ENCODE data around the gene PLIN3. TPM values are rescaled to one million over a fixed set of nuclear protein-coding genes. Genes with fewer than 3 reads are reported as not detected.
"Not testable (repeated sequence)": the region's sequence is repeated elsewhere in the genome, so short reads cannot be mapped to it uniquely, and the experiment has no call there.

The PLIN3 gene
- total RNA-seq, 4 donors from 2014 or later: 18.5 to 66.3 (median 34.7) TPM

DNA sequence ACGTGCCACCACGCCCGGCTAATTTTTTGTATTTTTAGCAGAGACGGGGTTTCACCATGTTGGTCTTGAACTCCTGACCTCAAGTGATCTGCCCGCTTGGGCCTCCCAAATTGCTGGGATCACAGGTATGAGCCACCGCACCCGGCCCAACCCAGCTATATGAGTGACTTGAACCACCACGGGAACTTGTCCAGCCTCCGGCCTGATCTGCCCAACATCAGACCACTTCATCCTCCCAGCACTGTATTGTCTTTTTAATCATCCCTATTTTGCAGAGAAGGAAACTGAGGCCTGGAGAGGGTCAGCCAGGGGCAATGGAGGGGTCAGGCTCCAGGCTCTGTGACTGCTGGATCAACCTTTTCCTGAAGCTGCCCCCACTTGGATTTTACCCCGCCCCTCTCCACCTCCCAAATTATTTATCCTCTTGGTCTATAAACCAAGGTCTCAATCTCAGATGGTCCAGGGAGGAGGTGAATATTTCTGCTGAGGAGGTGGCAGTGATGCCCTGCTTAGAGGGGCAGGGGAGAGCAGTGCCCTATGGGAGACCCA is 893 bp upstream of the PLIN3 start:
- Histone ChIP-seq H3K36me3 (no peaks in the 10 kb centered on the region), H3K27ac (peak overlapping the region in 3 of 4 donors; percentile 20 to 86 (median 84)), H3K4me3 (peak overlapping the region in 1 of 2 donors; percentile 86), H3K9me3 (no peaks in the 10 kb centered on the region), H3K27me3 (no peaks in the 10 kb centered on the region), H3K4me1 (peaks cover 0 to 28% (median 7%) of the 10 kb centered on the region in 3 donors)
- TF ChIP-seq EP300 (IDR thresholded peaks at IDR 0.05) (no peak), POLR2A (IDR thresholded peaks at IDR 0.05) (no peak), CTCF (IDR thresholded peaks at IDR 0.05) (no peak), POLR2AphosphoS5 (IDR thresholded peaks at IDR 0.05) (no peak)
- no peak for ATAC-seq
- WGBS, 2 donors (ENCODE audit: low coverage in 1 of 2): no CpG with 5 or more reads among the region's 10 CpGs

- H3K4me1 ChIP-seq: peaks cover 0 to 22% (median 7%) of the 10 kb centered on the region in 3 donors
- ATAC-seq: peak; percentile 9
- H3K27me3 ChIP-seq: no peaks in the 10 kb centered on the region
- WGBS, 2 donors (ENCODE audit: low coverage in 1 of 2): 0% methylated on average over 3 to 5 of the region's 22 CpGs
- H3K4me3 ChIP-seq: peak overlapping the region; percentile 55 to 86
- H3K36me3 ChIP-seq: peaks cover 0 to 9% of the 10 kb centered on the region in 2 donors
- H3K9me3 ChIP-seq: no peaks in the 10 kb centered on the region
- H3K27ac ChIP-seq: peak overlapping the region; percentile 12 to 88 (median 85)
- TF ChIP-seq POLR2A (IDR thresholded peaks at IDR 0.05) (no peak), EP300 (IDR thresholded peaks at IDR 0.05) (no peak), POLR2AphosphoS5 (IDR thresholded peaks at IDR 0.05) (no peak), CTCF (IDR thresholded peaks at IDR 0.05) (no peak)
Measured at GRCh38 chr19:4866595-4867424, 657 bp downstream of the PLIN3 start.

DNA sequence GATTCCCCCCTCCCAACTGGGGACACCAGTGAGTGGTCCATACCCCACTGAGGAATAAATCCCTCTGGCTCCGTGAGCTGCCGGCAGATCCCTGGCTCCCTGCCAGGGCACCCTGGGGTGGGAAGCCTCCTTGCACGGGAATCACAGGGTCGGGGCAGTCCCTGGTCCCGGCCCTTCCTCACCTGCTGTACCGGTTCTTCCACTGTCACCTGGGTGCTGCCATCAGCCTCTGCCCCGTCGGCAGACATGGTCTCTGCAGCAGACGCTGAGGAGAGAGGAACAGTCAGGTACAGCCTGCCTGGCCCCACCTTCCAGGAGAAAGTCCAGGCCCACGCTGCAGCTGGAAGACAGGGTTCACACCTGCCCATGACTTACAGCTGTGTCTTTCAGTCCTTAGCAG is 6.3 kb downstream of the PLIN3 start:
- Histone ChIP-seq H3K36me3 (peaks cover 0 to 65% of the 10 kb centered on the region in 2 donors), H3K4me1 (peaks cover 0 to 2% (median 1%) of the 10 kb centered on the region in 3 donors), H3K9me3 (no peaks in the 10 kb centered on the region), H3K27me3 (no peaks in the 10 kb centered on the region), H3K27ac (no peak overlapping the region), H3K4me3 (no peak overlapping the region)
- WGBS, 2 donors (ENCODE audit: low coverage in 1 of 2): 90% methylated on average over 2 of the region's 10 CpGs; no CpG with 5 or more reads in 1 of the 2 donors
- no peak for TF ChIP-seq EP300 (IDR thresholded peaks at IDR 0.05)
- TF ChIP-seq POLR2A (IDR thresholded peaks at IDR 0.05): no peak
- no peak for TF ChIP-seq POLR2AphosphoS5 (IDR thresholded peaks at IDR 0.05)
- no peak for TF ChIP-seq CTCF (IDR thresholded peaks at IDR 0.05)
- no peak for ATAC-seq

GRCh38 chr19:4859697-4860096 is 7.8 kb downstream of the PLIN3 start:
- no peaks in the 10 kb centered on the region for H3K9me3 ChIP-seq
- ATAC-seq: no peak
- no peaks in the 10 kb centered on the region for H3K4me1 ChIP-seq
- no peaks in the 10 kb centered on the region for H3K27me3 ChIP-seq
- TF ChIP-seq POLR2AphosphoS5 (IDR thresholded peaks at IDR 0.05) (no peak), POLR2A (IDR thresholded peaks at IDR 0.05) (no peak)
- no peak overlapping the region for H3K27ac ChIP-seq
- WGBS, 2 donors (ENCODE audit: low coverage in 1 of 2): 91% methylated on average over 1 of the region's 11 CpGs; no CpG with 5 or more reads in 1 of the 2 donors
- no peak overlapping the region for H3K4me3 ChIP-seq
- peaks cover 0 to 79% of the 10 kb centered on the region in 2 donors for H3K36me3 ChIP-seq

- H3K27ac ChIP-seq, H3K4me1 ChIP-seq, ATAC-seq, H3K4me3 ChIP-seq, H3K27me3 ChIP-seq, H3K9me3 ChIP-seq: not testable (repeated sequence)
- peaks cover 0 to 100% of the 10 kb centered on the region in 2 donors for H3K36me3 ChIP-seq
- WGBS, 2 donors (ENCODE audit: low coverage in 1 of 2): 75 to 100% methylated on average over 3 to 7 of the region's 12 CpGs
Measured at GRCh38 chr19:4856468-4856867, 11.0 kb downstream of the PLIN3 start.

DNA sequence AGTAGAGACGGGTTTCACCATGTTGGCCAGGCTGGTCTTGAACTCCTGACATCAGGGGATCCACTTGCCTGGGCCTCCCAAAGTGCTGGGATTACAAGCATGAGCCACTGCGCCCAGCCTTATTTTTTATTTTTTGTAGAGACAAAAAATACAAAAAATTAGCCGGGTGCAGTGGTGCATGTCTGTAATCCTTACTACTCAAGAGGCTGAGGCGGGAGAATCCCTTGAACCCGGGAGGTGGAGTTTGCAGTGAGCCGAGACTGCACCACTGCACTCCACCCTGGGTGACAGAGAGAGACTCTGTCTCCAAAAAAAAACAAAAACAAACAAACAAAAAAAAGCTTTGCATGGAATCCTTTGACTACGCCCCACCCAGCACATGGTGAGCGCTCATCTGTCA is 14.0 kb downstream of the PLIN3 start:
- not testable (repeated sequence) for H3K27ac ChIP-seq, ATAC-seq, H3K4me1 ChIP-seq, H3K4me3 ChIP-seq, H3K9me3 ChIP-seq, H3K27me3 ChIP-seq
- H3K36me3 ChIP-seq: peaks cover 0 to 97% of the 10 kb centered on the region in 2 donors
- 87 to 90% methylated on average over 2 to 5 of the region's 8 CpGs for WGBS, 2 donors (ENCODE audit: low coverage in 1 of 2)

Data from gastroesophageal sphincter (tissue), 4 donors.